Measurements from ENCODE around the gene POU2AF3. TPM values are rescaled to one million over a fixed set of nuclear protein-coding genes. Genes with fewer than 3 reads are reported as not detected.

Gene POU2AF3
- polyA plus RNA-seq, 1 of the 3 experiments (the other 2 are of a cell fraction): 0.07 TPM

DNA sequence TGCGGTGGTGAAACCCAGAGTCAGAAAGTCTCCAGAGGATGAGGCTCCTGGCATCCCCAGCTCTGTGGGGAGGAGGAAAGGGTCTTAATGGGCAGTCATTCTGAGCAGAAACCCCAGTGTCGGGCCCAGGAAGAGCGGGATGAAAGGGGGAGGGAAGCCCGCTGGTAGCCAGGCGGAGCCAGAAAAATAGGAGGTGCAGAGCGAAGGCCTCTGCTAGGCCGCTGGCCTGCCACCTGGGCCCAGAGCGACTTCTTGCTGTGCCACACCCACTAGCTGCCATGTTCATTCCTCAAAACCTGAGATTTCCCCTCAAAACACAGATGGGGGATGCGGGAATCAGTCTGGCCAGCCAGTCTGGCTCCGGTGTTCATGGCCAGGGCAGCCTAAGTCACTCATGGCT, 650 bp upstream of the POU2AF3 start:
- no peak overlapping the region for H3K4me3 ChIP-seq (ENCODE audit: low read depth in 2 of 2, low read length in 1 of 2)
- H3K4me1 ChIP-seq (ENCODE audit: control insufficient read depth in 1 of 2, insufficient read depth in 2 of 2, low read depth in 1 of 2, low read length in 1 of 2): peaks cover 0 to 5% of the 10 kb centered on the region in 2 experiments; a peak in 1 of 4 replicates
- H4K20me1 ChIP-seq (ENCODE audit: insufficient read depth): no peaks in the 10 kb centered on the region
- H3K79me2 ChIP-seq (ENCODE audit: insufficient read depth): no peaks in the 10 kb centered on the region
- H3F3A ChIP-seq (replicated peaks; ENCODE audit: insufficient read depth): no peaks in the 10 kb centered on the region
- 86% methylated on average over 4 of the region's 10 CpGs for WGBS (ENCODE audit: low lambda C conversion rate)
- POLR2A ChIA-PET: no interaction called here
- no peaks in the 10 kb centered on the region for H3K9me3 ChIP-seq
- no peak for TF ChIP-seq RXRA (IDR thresholded peaks at IDR 0.05; ENCODE audit: borderline replicate concordance, low read depth)
- TF ChIP-seq, protein P1, sequence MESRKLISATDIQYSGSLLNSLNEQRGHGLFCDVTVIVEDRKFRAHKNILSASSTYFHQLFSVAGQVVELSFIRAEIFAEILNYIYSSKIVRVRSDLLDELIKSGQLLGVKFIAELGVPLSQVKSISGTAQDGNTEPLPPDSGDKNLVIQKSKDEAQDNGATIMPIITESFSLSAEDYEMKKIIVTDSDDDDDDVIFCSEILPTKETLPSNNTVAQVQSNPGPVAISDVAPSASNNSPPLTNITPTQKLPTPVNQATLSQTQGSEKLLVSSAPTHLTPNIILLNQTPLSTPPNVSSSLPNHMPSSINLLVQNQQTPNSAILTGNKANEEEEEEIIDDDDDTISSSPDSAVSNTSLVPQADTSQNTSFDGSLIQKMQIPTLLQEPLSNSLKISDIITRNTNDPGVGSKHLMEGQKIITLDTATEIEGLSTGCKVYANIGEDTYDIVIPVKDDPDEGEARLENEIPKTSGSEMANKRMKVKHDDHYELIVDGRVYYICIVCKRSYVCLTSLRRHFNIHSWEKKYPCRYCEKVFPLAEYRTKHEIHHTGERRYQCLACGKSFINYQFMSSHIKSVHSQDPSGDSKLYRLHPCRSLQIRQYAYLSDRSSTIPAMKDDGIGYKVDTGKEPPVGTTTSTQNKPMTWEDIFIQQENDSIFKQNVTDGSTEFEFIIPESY (IDR thresholded peaks at IDR 0.05; ENCODE audit: borderline replicate concordance, low read depth): no peak
- TF ChIP-seq JUND (IDR thresholded peaks at IDR 0.05): no peak
- no peak for TF ChIP-seq NFIC (IDR thresholded peaks at IDR 0.05; ENCODE audit: borderline replicate concordance)
- no peak for TF ChIP-seq FOXM1 (IDR thresholded peaks at IDR 0.05; ENCODE audit: low read depth)
- no peak for TF ChIP-seq REST (IDR thresholded peaks at IDR 0.05; ENCODE audit: low read depth, low read length)
- TF ChIP-seq CHD2 (IDR thresholded peaks at IDR 0.05; ENCODE audit: low read length, partially characterized antibody): no peak
- TF ChIP-seq RCOR1 (IDR thresholded peaks at IDR 0.05; ENCODE audit: low read length): no peak
- no peak for TF ChIP-seq MEF2A (IDR thresholded peaks at IDR 0.05; ENCODE audit: borderline replicate concordance, low read depth)
- TF ChIP-seq SMC3 (IDR thresholded peaks at IDR 0.05; ENCODE audit: low read depth, low read length): no peak
- TF ChIP-seq SIN3A (IDR thresholded peaks at IDR 0.05; ENCODE audit: borderline replicate concordance, low read depth, low read length): no peak
- TF ChIP-seq POLR2AphosphoS5 (IDR thresholded peaks at IDR 0.05; ENCODE audit: low read depth, low read length): no peak
- no peak for TF ChIP-seq PBX3 (IDR thresholded peaks at IDR 0.05)
- no peak for TF ChIP-seq YY1 (IDR thresholded peaks at IDR 0.05; ENCODE audit: low read depth)
- TF ChIP-seq USF2 (IDR thresholded peaks at IDR 0.05; ENCODE audit: borderline replicate concordance, low read depth, low read length): no peak
- no peak for TF ChIP-seq MAX (IDR thresholded peaks at IDR 0.05; ENCODE audit: low read depth)
- TF ChIP-seq RFX5 (IDR thresholded peaks at IDR 0.05; ENCODE audit: low read length): no peak
- TF ChIP-seq, protein P2, sequence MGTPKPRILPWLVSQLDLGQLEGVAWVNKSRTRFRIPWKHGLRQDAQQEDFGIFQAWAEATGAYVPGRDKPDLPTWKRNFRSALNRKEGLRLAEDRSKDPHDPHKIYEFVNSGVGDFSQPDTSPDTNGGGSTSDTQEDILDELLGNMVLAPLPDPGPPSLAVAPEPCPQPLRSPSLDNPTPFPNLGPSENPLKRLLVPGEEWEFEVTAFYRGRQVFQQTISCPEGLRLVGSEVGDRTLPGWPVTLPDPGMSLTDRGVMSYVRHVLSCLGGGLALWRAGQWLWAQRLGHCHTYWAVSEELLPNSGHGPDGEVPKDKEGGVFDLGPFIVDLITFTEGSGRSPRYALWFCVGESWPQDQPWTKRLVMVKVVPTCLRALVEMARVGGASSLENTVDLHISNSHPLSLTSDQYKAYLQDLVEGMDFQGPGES (IDR thresholded peaks at IDR 0.05; ENCODE audit: low read depth, low read length): no peak
- CTCF ChIA-PET: interaction anchor here (0.7 to 7.0 kb wide), 7 partner anchors 8 to 169 kb away, joined by 3 to 57 read pairs (median 14); no protein-coding TSS in a partner anchor
- no peak overlapping the region for H3K4me2 ChIP-seq
- no peak overlapping the region for H3K27ac ChIP-seq (ENCODE audit: low read depth in 2 of 2, low read length in 1 of 2)
- no peak overlapping the region for H3K9ac ChIP-seq
- H3K36me3 ChIP-seq (replicated peaks in 1 of 2; ENCODE audit: control insufficient read depth in 1 of 2, insufficient read depth in 2 of 2, low read length in 1 of 2): no peaks in the 10 kb centered on the region
- H3K9me2 ChIP-seq: no peaks in the 10 kb centered on the region
- no peak for DNase-seq
- H2AFZ ChIP-seq (ENCODE audit: low read depth): no peak overlapping the region
- H3K27me3 ChIP-seq (ENCODE audit: insufficient read depth): peaks cover 22% of the 10 kb centered on the region; the same call in 1 of the 2 replicates

All from SK-N-SH (cell line).